GM12878 (cell line): ENCODE measurements around the gene DMWD. TPM values are rescaled to one million over a fixed set of nuclear protein-coding genes. Genes with fewer than 3 reads are reported as not detected.
A peak's percentile ranks its signal among the peaks of the same experiment; 100 is the strongest.

Experiments used
- ATAC-seq: fragments of 200-7000 bp; cut with Tn5 transposase; 3 replicates; pipeline ENCODE4 v1.9.1; 2020; ENCODE audit warnings: mild to moderate bottlenecking, moderate library complexity
- Bru-seq: library from RNA; stranded (reverse); fragments of 400-500 nt; gene quantifications from one replicate; lab custom pipeline; 2021; lab: Mats Ljungman, UMichigan
- BruChase-seq, 2 experiments: library from RNA; stranded (reverse); fragments of 400-500 nt; gene quantifications; one replicate each; lab custom pipeline; 2021; lab: Mats Ljungman, UMichigan
- BruUV-seq: library from RNA; stranded (reverse); fragments of 400-500 nt; replicated peaks from 2 replicates; lab custom pipeline; 2021; lab: Mats Ljungman, UMichigan
- CTCF ChIA-PET: fragments of 300-600 bp; sonication (Branson Sonifier 250); formaldehyde crosslinking; extraction: SDS; loops from one replicate; lab custom pipeline; 2021; ENCODE audit warnings: inconsistent platforms; lab: Yijun Ruan, JAX
- POLR2A ChIA-PET: fragments of 350-600 bp; formaldehyde crosslinking; extraction: SDS; loops from one replicate; lab custom pipeline; 2021; ENCODE audit warnings: inconsistent platforms; lab: Charles Lee
- RAD21 ChIA-PET: fragments of 300-600 bp; sonication (Branson Sonifier 250); formaldehyde crosslinking; loops from one replicate; lab custom pipeline; 2023; ENCODE audit warnings: antibody characterized with exemption; ENCODE audit not compliant: unreplicated experiment; lab: Charles Lee
- SMC1A ChIA-PET: fragments of 300-600 bp; sonication (Branson Sonifier 250); formaldehyde crosslinking; loops from one replicate; lab custom pipeline; 2023; ENCODE audit not compliant: unreplicated experiment, uncharacterized antibody; lab: Charles Lee
- DNase-seq: peaks from one replicate; pipeline ENCODE4 v3.0.0-alpha.2; 2011; ENCODE audit warnings: low read depth, low spot score
- FAIRE-seq: peaks from 3 replicates; lab custom pipeline; 2011; peaks lifted over from hg19 to GRCh38; lab: Jason Lieb, UNC
- H2AFZ ChIP-seq: 2 replicates; pipeline ENCODE4 v1.6.0; 2011; ENCODE audit warnings: low read depth, low read length, control low read depth; ENCODE audit not compliant: control insufficient read depth
- H3K27ac ChIP-seq: 2 replicates; pipeline ENCODE4 v1.5.1; 2011; ENCODE audit warnings: control low read depth; ENCODE audit not compliant: control insufficient read depth, insufficient read depth
- H3K27me3 ChIP-seq, 2 experiments: replicated peaks in 1 of 2; 2 replicates each; pipeline versions ENCODE4 v1.6.0 to v1.6.1; 2011; ENCODE audit warnings: low read length in 1 of 2; ENCODE audit not compliant: control insufficient read depth in 2 of 2, insufficient read depth in 2 of 2
- H3K36me3 ChIP-seq, 2 experiments: 2 replicates each; pipeline ENCODE4 v1.5.1; 2011; ENCODE audit warnings: low read length in 1 of 2; ENCODE audit not compliant: control insufficient read depth in 2 of 2, insufficient read depth in 2 of 2
- H3K4me1 ChIP-seq: 2 replicates; pipeline ENCODE4 v1.6.1; 2011; ENCODE audit warnings: mild to moderate bottlenecking, low read length, moderate library complexity, mixed read lengths; ENCODE audit not compliant: control insufficient read depth, insufficient read depth
- H3K4me2 ChIP-seq: 2 replicates; pipeline ENCODE4 v1.6.0; 2011; ENCODE audit warnings: control low read depth; ENCODE audit not compliant: control insufficient read depth, insufficient read depth
- H3K4me3 ChIP-seq: fragments of 200-600 bp; sonication (generic); 2 replicates; pipeline ENCODE4 v1.5.1; 2016
- H3K79me2 ChIP-seq: 2 replicates; pipeline ENCODE4 v1.6.0; 2011; ENCODE audit warnings: low read length; ENCODE audit not compliant: control insufficient read depth, insufficient read depth
- H3K9ac ChIP-seq: 2 replicates; pipeline ENCODE4 v1.8.0; 2011; ENCODE audit warnings: low read length, control low read depth, mixed read lengths; ENCODE audit not compliant: control insufficient read depth, insufficient read depth
- H3K9me3 ChIP-seq: replicated peaks from 3 replicates; pipeline ENCODE4 v1.5.1; 2011; ENCODE audit warnings: mild to moderate bottlenecking, low read length; ENCODE audit not compliant: control insufficient read depth, insufficient read depth
- H4K20me1 ChIP-seq: 2 replicates; pipeline ENCODE4 v1.6.0; 2011; ENCODE audit not compliant: control insufficient read depth, insufficient read depth
- ATF3 ChIP-seq: IDR thresholded peaks from 2 replicates; pipeline ENCODE4 v1.6.1; 2011; ENCODE audit warnings: low read depth, mild to moderate bottlenecking, low read length, moderate library complexity, borderline replicate concordance; ENCODE audit errors: extremely low read depth
- CUX1 ChIP-seq: IDR thresholded peaks from 2 replicates; pipeline ENCODE4 v1.6.1; 2012; ENCODE audit warnings: improper control_type of control experiment, low read depth, low read length; ENCODE audit not compliant: insufficient replicate concordance
- GATAD2B ChIP-seq: fragments of 450-650 bp; conservative IDR thresholded peaks from 2 replicates; pipeline ENCODE4 v1.6.1; 2017; ENCODE audit warnings: low read depth, mild to moderate bottlenecking, moderate library complexity
- PRDM15 ChIP-seq: fragments of 450-650 bp; formaldehyde crosslinking; IDR thresholded peaks from 2 replicates; pipeline ENCODE4 v1.4.0; 2020; ENCODE audit warnings: mild to moderate bottlenecking, moderate library complexity
- RCOR1 ChIP-seq: conservative IDR thresholded peaks from 2 replicates; pipeline ENCODE4 v1.6.1; 2012; ENCODE audit warnings: low read depth, low read length, improper control_type of control experiment
- TCF7 ChIP-seq: IDR thresholded peaks from 2 replicates; pipeline ENCODE4 v1.6.1; 2014; ENCODE audit warnings: antibody characterized with exemption, borderline replicate concordance
- WGBS: methylation state at CpG from one replicate; pipeline ENCODE4 v1.1.6; 2016; ENCODE audit warnings: low lambda C conversion rate; ENCODE audit not compliant: insufficient replicate concordance, insufficient coverage; ENCODE audit errors: missing lambda C conversion rate; 5-methylcytosine and 5-hydroxymethylcytosine counted together
- in situ Hi-C: fragments of 300-500 bp; cut with MboI; formaldehyde crosslinking; loops from 9 replicates; pipeline ENCODE4 v1.14.3; 2018; ENCODE audit warnings: mixed read lengths
- intact Hi-C: fragments of 100-400 bp; cut with micrococcal nuclease; formaldehyde crosslinking; loops from one replicate; pipeline ENCODE4 v1.14.2; 2022; ENCODE audit not compliant: unreplicated experiment
- long read RNA-seq, 2 experiments: library from polyadenylated mRNA; unstranded; transcript quantifications; one replicate each; pipeline ENCODE4 v2.0.0, GENCODE V29; 2019 to 2020
- polyA minus RNA-seq, 3 experiments: library from RNA; depleted of rRNA, polyadenylated mRNA; stranded (reverse); fragments of >200 nt; gene quantifications; 2 replicates each; pipeline ENCODE4 v1.2.3, GENCODE V29; 2011
- polyA plus RNA-seq, 11 experiments: library from polyadenylated mRNA; depleted of rRNA in 4 of 11; unstranded in 6 of 11; stranded (reverse) in 5 of 11; fragments of >200 nt; fragmentation: Nextera tagmentation in 4 of 11; fragmentation: Illumina TruSeq in 1 of 11; extraction: Ambion mirVana in 4 of 11; extraction: Trizol in 1 of 11; gene quantifications; 1 replicate in 1 of 11; 2 replicates in 10 of 11; pipeline versions ENCODE4 v1.2.1 to v1.2.3, GENCODE V29; 2011 to 2016; ENCODE audit warnings: inconsistent platforms in 2 of 11, missing spikeins in 2 of 11, low read depth in 1 of 11
- total RNA-seq, 4 experiments: library from RNA; depleted of rRNA in 3 of 4; stranded (reverse); fragments of >200 nt in 3 of 4; fragmentation: Illumina TruSeq in 1 of 4; extraction: Trizol in 1 of 4; gene quantifications; 2 replicates each; pipeline versions ENCODE4 v1.2.1 to v1.2.3, GENCODE V29; 2013 to 2021

The DMWD gene
- 87.3 and 99.9 TPM in 2 replicates for total RNA-seq (2013; cell fraction: nucleolus; rRNA removed)
- total RNA-seq (2014; rRNA removed) (28.7 and 31.2 TPM in 2 replicates), total RNA-seq (2014; rRNA removed; fragmentation: Illumina TruSeq; extraction: Trizol) (15.7 and 17.8 TPM in 2 replicates), total RNA-seq (2021) (51.3 and 56.0 TPM in 2 replicates), polyA plus RNA-seq (2011; rRNA removed) (8.2 and 13.2 TPM in 2 replicates), polyA plus RNA-seq (2014; fragmentation: Illumina TruSeq; extraction: Trizol) (5.3 and 10.1 TPM in 2 replicates), polyA plus RNA-seq (2014; fragmentation: Nextera tagmentation; extraction: Ambion mirVana) (1 to 10 TPM; 3.5 to 3.8 TPM), polyA plus RNA-seq (2014; rRNA removed) (31.7 and 38.9 TPM in 2 replicates), polyA plus RNA-seq (2016; fragmentation: Nextera tagmentation; extraction: Ambion mirVana) (1 to 10 TPM; 5.2 to 7.6 TPM), polyA minus RNA-seq (2011; rRNA and poly(A)+ RNA removed) (21.9 and 39.8 TPM in 2 replicates), Bru-seq, nascent RNA (percentile 84 among the genes with signal in this experiment), BruChase-seq, experiment 1, labeled RNA remaining after a 6-hour chase (percentile 90 among the genes with signal in this experiment), BruChase-seq, experiment 2, labeled RNA remaining after a 2-hour chase (percentile 80 among the genes with signal in this experiment)
- polyA plus RNA-seq (2011; ENCODE audit: low read depth) = 7.9 TPM
- 16.4 and 22.2 TPM in 2 replicates for polyA plus RNA-seq (2011; cell fraction: cytosol; rRNA removed)
- 55.0 and 67.0 TPM in 2 replicates for polyA plus RNA-seq (2011; cell fraction: nucleus; rRNA removed)
- 17.8 and 24.1 TPM in 2 replicates for polyA plus RNA-seq (2012)
- polyA minus RNA-seq (2011; cell fraction: cytosol; rRNA and poly(A)+ RNA removed) = 10.2 and 18.1 TPM in 2 replicates
- 32.9 and 77.0 TPM in 2 replicates for polyA minus RNA-seq (2011; cell fraction: nucleus; rRNA and poly(A)+ RNA removed)
- long read RNA-seq, experiment 1, partial matches to known transcripts = 1 of 1 reads
- long read RNA-seq, experiment 1, other reads (novel, unspliced or antisense) = 0 of 1 reads
- long read RNA-seq, experiment 2 = 0 reads

- Histone ChIP-seq H2AFZ (peak within 1 kb of the TSS; percentile 69), H4K20me1 (no peaks in the 10 kb centered on the region), H3K9ac (peak within 1 kb of the TSS; percentile 74), H3K36me3 (peaks cover 0 to 12% of the 10 kb centered on the region in 2 experiments; a peak in 3 of 4 replicates), H3K4me3 (peak within 1 kb of the TSS; percentile 98), H3K27ac (peak within 1 kb of the TSS; percentile 72), H3K9me3 (no peaks in the 10 kb centered on the region), H3K79me2 (peaks cover 19% of the 10 kb centered on the region), H3K4me1 (peaks cover 14% of the 10 kb centered on the region), H3K27me3 (no peaks in the 10 kb centered on the region), H3K4me2 (peak within 1 kb of the TSS; percentile 32)
- DNase-seq (peak; percentile 81), ATAC-seq (peak; percentile 95), FAIRE-seq (peak; percentile 99)
- no TSS peak for BruUV-seq
- 1% methylated on average over 63 of the region's 86 CpGs for WGBS
- CTCF ChIA-PET = interaction anchor here (0.6 to 3.1 kb wide), 10 partner anchors 13 to 100 kb away, joined by 3 to 13 read pairs (median 4); partner anchors contain the start of genes QPCTL and SIX5
- in situ Hi-C loops (no loop called here), intact Hi-C loops (loop anchor here (2.0 kb wide), 1 partner anchor 24 kb away; the partner anchor contains the start of gene SIX5)
- RAD21 ChIA-PET = interaction anchor here (0.5 to 2.7 kb wide), 8 partner anchors 14 to 387 kb away, joined by 3 to 18 read pairs (median 4); partner anchors contain the start of genes FOXA3, IRF2BP1, QPCTL and SIX5
- POLR2A ChIA-PET = interaction anchor here (0.5 to 2.9 kb wide), 10 partner anchors 11 to 368 kb away, joined by 3 to 20 read pairs (median 3); partner anchors contain the start of gene SIX5
- SMC1A ChIA-PET = interaction anchor here (0.7 to 1.4 kb wide), 3 partner anchors 22 to 76 kb away, joined by 3 to 7 read pairs (median 5); partner anchors contain the start of gene SIX5
- peak; percentile 90 for TF ChIP-seq GATAD2B
- TF ChIP-seq CUX1 = no peak
- TF ChIP-seq ATF3 = no peak
- TF ChIP-seq RCOR1 = no peak
- TF ChIP-seq PRDM15 (CRISPR knock-in tag) = no peak
- no peak for TF ChIP-seq TCF7
Observed at GRCh38 chr19:45792470-45793177, at the start of gene DMWD. Gene DMWD (minus strand): TSS chr19:45792845. CDS start chr19:45792756, 89 bp downstream.
